ENCODE data around the gene MTOR. TPM values are rescaled to one million over a fixed set of nuclear protein-coding genes. Genes with fewer than 3 reads are reported as not detected.

Gene MTOR
- total RNA-seq, 6 experiments from 2014 or later = 25.1 to 35.3 (median 32.4) TPM

- no peak for DNase-seq
Observed at GRCh38 chr1:11266268-11267074, 4.1 kb upstream of the MTOR start.

GRCh38 chr1:11256299-11256698, 6.1 kb downstream of the MTOR start:
- TF ChIP-seq, protein P1, sequence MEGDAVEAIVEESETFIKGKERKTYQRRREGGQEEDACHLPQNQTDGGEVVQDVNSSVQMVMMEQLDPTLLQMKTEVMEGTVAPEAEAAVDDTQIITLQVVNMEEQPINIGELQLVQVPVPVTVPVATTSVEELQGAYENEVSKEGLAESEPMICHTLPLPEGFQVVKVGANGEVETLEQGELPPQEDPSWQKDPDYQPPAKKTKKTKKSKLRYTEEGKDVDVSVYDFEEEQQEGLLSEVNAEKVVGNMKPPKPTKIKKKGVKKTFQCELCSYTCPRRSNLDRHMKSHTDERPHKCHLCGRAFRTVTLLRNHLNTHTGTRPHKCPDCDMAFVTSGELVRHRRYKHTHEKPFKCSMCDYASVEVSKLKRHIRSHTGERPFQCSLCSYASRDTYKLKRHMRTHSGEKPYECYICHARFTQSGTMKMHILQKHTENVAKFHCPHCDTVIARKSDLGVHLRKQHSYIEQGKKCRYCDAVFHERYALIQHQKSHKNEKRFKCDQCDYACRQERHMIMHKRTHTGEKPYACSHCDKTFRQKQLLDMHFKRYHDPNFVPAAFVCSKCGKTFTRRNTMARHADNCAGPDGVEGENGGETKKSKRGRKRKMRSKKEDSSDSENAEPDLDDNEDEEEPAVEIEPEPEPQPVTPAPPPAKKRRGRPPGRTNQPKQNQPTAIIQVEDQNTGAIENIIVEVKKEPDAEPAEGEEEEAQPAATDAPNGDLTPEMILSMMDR (IDR thresholded peaks at IDR 0.05) = no peak
- TF ChIP-seq POLR2A (IDR thresholded peaks at IDR 0.05) = no peak
- Histone ChIP-seq H3K4me3 (no peak overlapping the region), H3K36me3 (peaks cover 0 to 75% (median 33%) of the 10 kb centered on the region in 4 donors), H3K27ac (no peak overlapping the region), H3K9me3 (no peaks in the 10 kb centered on the region), H3K4me1 (peaks cover 0 to 12% (median 4%) of the 10 kb centered on the region in 4 donors), H3K27me3 (no peaks in the 10 kb centered on the region)
- intact Hi-C loops (cut with DNase I) = no loop called here
- WGBS (ENCODE audit: insufficient coverage, low coverage, low lambda C conversion rate, missing lambda C conversion rate) = 18% methylated on average over 1 of the region's 1 CpG
- ATAC-seq (peak; percentile 30 to 72 (median 62)), DNase-seq (no peak)

More at GRCh38 chr1:11266268-11267074, 4.1 kb upstream of the MTOR start:
- H3K9me3 ChIP-seq = no peaks in the 10 kb centered on the region
- TF ChIP-seq, protein P1 (IDR thresholded peaks at IDR 0.05) = no peak
- no peak for TF ChIP-seq POLR2A (IDR thresholded peaks at IDR 0.05)
- no peak for ATAC-seq
- intact Hi-C loops (cut with DNase I) = no loop called here
- H3K36me3 ChIP-seq = no peaks in the 10 kb centered on the region
- H3K27ac ChIP-seq = peak overlapping the region; percentile 92 to 99 (median 94)
- H3K4me1 ChIP-seq = peaks cover 0 to 16% (median under 1%) of the 10 kb centered on the region in 4 donors
- H3K4me3 ChIP-seq = no peak overlapping the region
- 67% methylated on average over 7 of the region's 12 CpGs for WGBS (ENCODE audit: insufficient coverage, low coverage, low lambda C conversion rate, missing lambda C conversion rate)
- no peaks in the 10 kb centered on the region for H3K27me3 ChIP-seq

DNA sequence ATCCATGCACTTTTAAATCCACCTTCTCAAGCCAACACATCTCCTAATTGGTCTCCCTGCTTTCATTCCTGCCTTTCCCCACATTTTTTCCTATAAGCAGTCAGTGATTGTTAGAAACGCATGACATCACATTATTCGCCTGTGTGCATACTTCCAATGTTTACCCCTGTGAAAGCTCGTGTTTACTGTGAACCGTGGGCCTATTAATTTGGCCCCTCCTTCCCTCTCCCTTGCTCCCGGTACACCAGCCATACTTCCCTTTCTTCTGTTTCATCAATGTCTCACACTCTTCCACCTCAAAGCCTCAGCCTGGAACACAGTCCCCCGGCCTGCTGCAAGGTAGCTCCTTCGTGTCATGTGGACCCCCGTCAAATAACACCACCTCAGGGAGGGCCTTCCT, 9.1 kb downstream of the MTOR start:
- H3K9me3 ChIP-seq = no peaks in the 10 kb centered on the region
- intact Hi-C loops (cut with DNase I) = no loop called here
- WGBS (ENCODE audit: insufficient coverage, low coverage, low lambda C conversion rate, missing lambda C conversion rate) = 72% methylated on average over 8 of the region's 8 CpGs
- no peak overlapping the region for H3K4me3 ChIP-seq
- DNase-seq (no peak), ATAC-seq (no peak)
- H3K27ac ChIP-seq = no peak overlapping the region
- peaks cover 0 to 65% (median 28%) of the 10 kb centered on the region in 4 donors for H3K36me3 ChIP-seq
- H3K4me1 ChIP-seq = peaks cover 0 to 10% (median 4%) of the 10 kb centered on the region in 4 donors
- TF ChIP-seq POLR2A (IDR thresholded peaks at IDR 0.05) = no peak
- TF ChIP-seq, protein P1 (IDR thresholded peaks at IDR 0.05) = no peak
- H3K27me3 ChIP-seq = no peaks in the 10 kb centered on the region

GRCh38 chr1:11252538-11252937, 9.8 kb downstream of the MTOR start:
- 85% methylated on average over 5 of the region's 8 CpGs for WGBS (ENCODE audit: insufficient coverage, low coverage, low lambda C conversion rate, missing lambda C conversion rate)
- Histone ChIP-seq H3K27me3 (no peaks in the 10 kb centered on the region), H3K4me3 (no peak overlapping the region), H3K27ac (no peak overlapping the region), H3K9me3 (no peaks in the 10 kb centered on the region), H3K36me3 (peaks cover 0 to 61% (median 28%) of the 10 kb centered on the region in 4 donors), H3K4me1 (peaks cover 0 to 10% (median 4%) of the 10 kb centered on the region in 4 donors)
- no peak for ATAC-seq
- TF ChIP-seq POLR2A (IDR thresholded peaks at IDR 0.05) = no peak
- TF ChIP-seq, protein P1 (IDR thresholded peaks at IDR 0.05) = no peak
- DNase-seq = no peak
- intact Hi-C loops (cut with DNase I) = no loop called here

All from right lobe of liver (tissue), 6 donors.